Prostate gland (tissue), 2 donors: ENCODE measurements around the gene SCN2A. TPM values are rescaled to one million over a fixed set of nuclear protein-coding genes. Genes with fewer than 3 reads are reported as not detected.
A peak's percentile ranks its signal among the peaks of the same experiment; 100 is the strongest.

Experiments used
- DNase-seq: peaks from one replicate; pipeline ENCODE4 v3.0.0-alpha.2; 2019; ENCODE audit warnings: low spot score
- H3K27ac ChIP-seq, 2 donors: fragments of 200-600 bp; sonication (generic); 2 replicates each; pipeline ENCODE4 v1.5.1; 2017 to 2019
- H3K27me3 ChIP-seq: fragments of 200-600 bp; sonication (generic); replicated peaks from 2 replicates; pipeline ENCODE4 v1.5.1; 2019; ENCODE audit not compliant: insufficient read depth
- H3K36me3 ChIP-seq, 2 donors: fragments of 200-600 bp; sonication (generic); 1 replicate in 1 of 2; 2 replicates in 1 of 2; pipeline versions ENCODE4 v1.5.1 to v1.8.1; 2017 to 2019
- H3K4me1 ChIP-seq: fragments of 200-600 bp; sonication (generic); replicated peaks from 2 replicates; pipeline ENCODE4 v1.5.1; 2019
- H3K4me3 ChIP-seq, 2 donors: fragments of 200-600 bp; sonication (generic); 2 replicates each; pipeline ENCODE4 v1.5.1; 2017 to 2019
- H3K9me3 ChIP-seq: fragments of 200-600 bp; sonication (generic); 2 replicates; pipeline ENCODE4 v1.5.1; 2017
- CTCF ChIP-seq, 4 experiments: fragments of 200-600 bp in 2 of 4; fragments of 450-650 bp in 2 of 4; sonication (generic) in 2 of 4; IDR thresholded peaks; 1 replicate in 3 of 4; 2 replicates in 1 of 4; pipeline ENCODE4 v1.5.1; 2016 to 2019; ENCODE audit warnings: antibody characterized with exemption in 4 of 4, mild to moderate bottlenecking in 2 of 4, moderate library complexity in 2 of 4
- POLR2A ChIP-seq: fragments of 450-650 bp; IDR thresholded peaks from one replicate; pipeline ENCODE4 v1.6.1; 2016; ENCODE audit warnings: antibody characterized with exemption, mild to moderate bottlenecking
- POLR2AphosphoS5 ChIP-seq: sonication (generic); formaldehyde crosslinking; IDR thresholded peaks from one replicate; pipeline ENCODE4 v1.6.1; 2017; ENCODE audit warnings: antibody characterized with exemption
- WGBS: methylation state at CpG from one replicate; pipeline ENCODE4 v1.1.5; 2018; 5-methylcytosine and 5-hydroxymethylcytosine counted together
- intact Hi-C: fragments of 100-400 bp; cut with DNase I; formaldehyde crosslinking; loops from one replicate; pipeline ENCODE4 v1.14.2; 2022
- total RNA-seq, 2 donors: library from RNA; depleted of rRNA; stranded (reverse); fragments of >200 nt; gene quantifications; one replicate each; pipeline ENCODE4 v1.1.0, GENCODE V29; 2016

SCN2A gene
- total RNA-seq, 2 donors from 2014 or later: 0.87 to 1.4 TPM

- intact Hi-C loops: no loop called here
- H3K27me3 ChIP-seq: no peaks in the 10 kb centered on the region
- TF ChIP-seq POLR2AphosphoS5 (peak; percentile 67), CTCF (IDR thresholded peaks at IDR 0.05) (peak; percentile 27 to 73 (median 65)), POLR2A (no peak)
- no peaks in the 10 kb centered on the region for H3K36me3 ChIP-seq
- no peak overlapping the region for H3K4me3 ChIP-seq
- no peaks in the 10 kb centered on the region for H3K4me1 ChIP-seq
- WGBS: 20% methylated on average over 6 of the region's 6 CpGs
- H3K27ac ChIP-seq: no peak overlapping the region
- no peaks in the 10 kb centered on the region for H3K9me3 ChIP-seq
- peak; percentile 79 for DNase-seq
Observed at GRCh38 chr2:165293440-165294420, 54.5 kb downstream of the SCN2A start.

GRCh38 chr2:165294912-165295311 lies 55.7 kb downstream of the SCN2A start:
- Histone ChIP-seq H3K27ac (no peak overlapping the region), H3K9me3 (no peaks in the 10 kb centered on the region), H3K4me3 (no peak overlapping the region), H3K27me3 (no peaks in the 10 kb centered on the region), H3K36me3 (no peaks in the 10 kb centered on the region), H3K4me1 (no peaks in the 10 kb centered on the region)
- TF ChIP-seq POLR2AphosphoS5 (no peak), CTCF (IDR thresholded peaks at IDR 0.05) (no peak), POLR2A (no peak)
- WGBS: 67% methylated on average over 5 of the region's 5 CpGs
- intact Hi-C loops: no loop called here
- DNase-seq: no peak

- H3K9me3 ChIP-seq: no peaks in the 10 kb centered on the region
- WGBS: over 99% methylated on average over 4 of the region's 4 CpGs
- no peak for DNase-seq
- H3K27me3 ChIP-seq: no peaks in the 10 kb centered on the region
- no peak overlapping the region for H3K27ac ChIP-seq
- H3K4me3 ChIP-seq: no peak overlapping the region
- intact Hi-C loops: no loop called here
- no peaks in the 10 kb centered on the region for H3K4me1 ChIP-seq
- TF ChIP-seq CTCF (IDR thresholded peaks at IDR 0.05) (no peak), POLR2AphosphoS5 (no peak), POLR2A (no peak)
- no peaks in the 10 kb centered on the region for H3K36me3 ChIP-seq
Observed at GRCh38 chr2:165295643-165296042, 56.4 kb downstream of the SCN2A start.

- intact Hi-C loops: no loop called here
- Histone ChIP-seq H3K27me3 (no peaks in the 10 kb centered on the region), H3K36me3 (no peaks in the 10 kb centered on the region), H3K4me3 (no peak overlapping the region), H3K9me3 (no peaks in the 10 kb centered on the region), H3K4me1 (no peaks in the 10 kb centered on the region), H3K27ac (no peak overlapping the region)
- TF ChIP-seq POLR2A (no peak), POLR2AphosphoS5 (no peak), CTCF (IDR thresholded peaks at IDR 0.05) (no peak)
- WGBS: 57% methylated on average over 3 of the region's 3 CpGs
- no peak for DNase-seq
Observed at GRCh38 chr2:165305391-165306096, 66.3 kb downstream of the SCN2A start.
